HG02884 (cell line): ENCODE data around the gene BEX3.

Experiments used
- ATAC-seq: cut with Tn5 transposase; IDR thresholded peaks from one replicate; pipeline ENCODE4 v1.9.1; 2021; ENCODE audit warnings: mild to moderate bottlenecking, moderate library complexity; ENCODE audit not compliant: unreplicated experiment

Gene BEX3

GRCh38 chrX:103417933-103418332, 41.6 kb downstream of the BEX3 start:
- ATAC-seq, result no peak

GRCh38 chrX:103418811-103419340, 42.5 kb downstream of the BEX3 start:
- ATAC-seq, result no peak

DNA sequence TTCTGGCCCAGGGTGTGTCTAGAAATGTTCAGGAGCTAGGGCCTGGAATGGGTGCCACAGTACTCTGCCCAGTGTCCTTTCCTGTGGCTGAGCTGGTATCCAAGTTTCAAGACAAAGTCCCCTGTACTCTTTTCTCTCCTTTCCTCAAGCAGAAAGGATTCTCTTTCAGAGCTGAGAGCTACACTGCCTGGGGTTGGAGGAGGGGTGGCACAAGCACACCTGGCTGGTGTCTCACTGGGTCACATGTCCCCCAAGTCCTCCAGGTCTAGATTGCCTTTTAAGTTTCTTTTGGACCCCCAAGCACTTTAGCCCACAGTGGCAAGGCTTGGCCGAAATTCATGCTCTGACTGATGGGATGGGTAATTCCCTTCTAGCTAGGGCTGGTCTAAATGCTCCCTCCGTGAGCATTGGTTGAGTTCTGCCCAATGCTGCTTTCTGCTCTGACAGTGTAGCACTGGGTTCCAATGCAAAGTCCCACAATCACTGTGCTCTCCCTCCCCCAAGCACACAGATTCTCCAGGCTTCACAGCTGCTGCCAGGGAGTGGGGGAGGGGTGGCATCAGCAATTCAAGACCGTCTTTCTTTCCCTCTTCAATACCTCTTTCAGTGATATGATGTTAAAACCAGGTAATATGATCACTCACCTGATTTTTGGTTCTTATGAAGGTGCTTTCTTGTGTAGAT, 47.8 kb downstream of the BEX3 start:
- ATAC-seq, result no peak
